HG03520 (cell line): ENCODE data around the gene SPTBN1.

Source experiments
- ATAC-seq: cut with Tn5 transposase; IDR thresholded peaks from one replicate; pipeline ENCODE4 v1.9.1; 2021; ENCODE audit warnings: mild to moderate bottlenecking, moderate library complexity; ENCODE audit not compliant: unreplicated experiment

SPTBN1 gene

DNA sequence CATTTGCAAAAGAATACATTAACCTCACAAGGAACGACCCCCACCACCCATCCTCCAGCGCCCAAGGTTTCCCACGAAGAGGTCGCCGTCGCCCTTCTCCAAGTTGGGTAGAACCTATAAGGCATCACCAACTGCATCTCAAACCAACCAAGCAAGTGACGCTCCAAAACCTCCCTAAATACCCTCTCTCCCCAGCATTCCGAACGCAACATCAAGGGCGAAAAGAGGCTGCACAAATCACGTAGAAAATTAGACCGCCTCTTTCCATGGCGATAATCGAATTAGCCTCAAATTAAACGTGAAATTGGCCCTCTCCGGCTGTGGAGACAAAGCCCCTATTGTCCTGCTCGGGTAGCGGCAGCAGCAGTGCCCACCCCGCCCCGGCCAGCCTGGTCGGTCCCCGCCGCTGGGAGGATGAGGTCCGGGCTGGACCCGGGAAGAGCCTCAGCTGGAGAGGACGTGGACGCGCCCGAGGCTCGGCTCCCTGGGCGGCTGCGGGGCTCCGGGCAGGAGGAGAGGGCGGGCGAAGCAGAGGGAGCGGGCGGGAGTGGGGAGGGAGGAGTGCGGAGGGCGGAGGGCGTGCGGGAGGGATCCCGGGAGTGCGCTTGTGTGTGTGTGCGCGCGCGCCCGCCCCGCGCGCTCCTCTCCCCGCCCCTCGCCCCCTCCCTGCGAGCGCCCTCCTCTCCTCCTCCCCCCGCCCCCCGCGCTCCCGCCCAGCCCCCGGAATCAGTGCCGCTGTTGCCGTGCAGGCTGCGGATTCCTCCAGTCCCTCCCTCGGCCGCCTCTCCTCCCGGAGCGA is at the start of gene SPTBN1:
Gene SPTBN1, plus strand, starts transcription at position 765 of the 799 bp plus-strand sequence. CDS start 70,092 bp downstream, outside the sequence.
- no peak for ATAC-seq

DNA sequence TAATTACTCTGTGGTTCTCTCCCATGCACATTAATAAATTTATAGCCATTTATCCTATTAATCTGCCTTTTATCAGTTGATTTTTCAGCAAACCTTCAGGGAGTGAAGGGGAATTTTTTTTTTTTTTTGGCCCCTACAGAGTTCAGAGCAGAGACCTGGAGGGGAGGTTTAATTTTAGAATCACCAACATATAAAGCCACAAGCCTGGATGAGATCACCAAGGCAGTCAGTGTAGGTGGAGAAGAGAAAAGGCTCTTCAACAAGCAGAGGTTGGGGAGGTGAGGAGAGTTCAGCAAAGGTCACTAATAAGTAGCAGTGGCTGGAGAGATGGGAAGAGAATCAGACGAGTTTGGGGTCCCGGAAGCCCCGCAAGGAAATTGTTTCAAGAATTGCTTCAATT is 48.4 kb upstream of the SPTBN1 start:
- ATAC-seq: no peak

DNA sequence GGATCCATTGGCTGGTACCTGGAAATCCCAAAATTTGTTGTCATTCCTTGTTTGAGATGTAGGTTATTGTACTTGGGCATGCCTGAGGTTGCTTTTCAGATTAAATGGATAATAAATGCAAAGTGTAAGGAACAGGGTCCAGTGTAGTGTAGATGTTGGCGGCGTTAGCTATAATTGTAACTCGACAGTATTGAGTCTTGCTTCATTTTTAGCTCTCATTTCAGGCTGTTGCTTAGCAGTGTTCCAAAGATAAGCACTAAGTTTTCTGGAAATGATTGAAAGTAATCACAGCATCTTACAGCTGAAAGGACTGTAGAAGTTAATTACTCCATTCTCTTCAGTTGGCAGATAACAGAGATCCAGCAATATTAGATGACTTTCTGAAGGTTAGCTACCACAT is 47.8 kb upstream of the SPTBN1 start:
- ATAC-seq: no peak

DNA sequence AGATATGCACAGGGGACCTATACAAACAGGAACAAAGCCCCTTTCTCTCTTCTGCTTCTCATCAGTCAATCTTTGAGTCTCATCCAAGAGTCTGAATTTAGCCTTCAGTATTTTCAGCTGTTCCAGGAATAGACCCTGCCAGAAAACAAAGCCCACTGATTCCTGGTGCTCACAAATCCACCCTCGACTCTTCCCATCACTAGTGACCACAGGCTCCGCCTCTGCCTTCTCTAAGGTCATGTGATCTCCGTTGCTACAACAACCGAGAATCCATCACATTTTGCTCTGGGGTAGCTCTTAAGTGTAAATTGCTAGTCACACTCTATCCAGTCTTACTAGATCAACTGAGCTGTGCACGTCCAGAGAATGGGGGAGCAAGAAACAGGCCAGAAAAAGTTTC is 46.4 kb upstream of the SPTBN1 start:
- no peak for ATAC-seq

DNA sequence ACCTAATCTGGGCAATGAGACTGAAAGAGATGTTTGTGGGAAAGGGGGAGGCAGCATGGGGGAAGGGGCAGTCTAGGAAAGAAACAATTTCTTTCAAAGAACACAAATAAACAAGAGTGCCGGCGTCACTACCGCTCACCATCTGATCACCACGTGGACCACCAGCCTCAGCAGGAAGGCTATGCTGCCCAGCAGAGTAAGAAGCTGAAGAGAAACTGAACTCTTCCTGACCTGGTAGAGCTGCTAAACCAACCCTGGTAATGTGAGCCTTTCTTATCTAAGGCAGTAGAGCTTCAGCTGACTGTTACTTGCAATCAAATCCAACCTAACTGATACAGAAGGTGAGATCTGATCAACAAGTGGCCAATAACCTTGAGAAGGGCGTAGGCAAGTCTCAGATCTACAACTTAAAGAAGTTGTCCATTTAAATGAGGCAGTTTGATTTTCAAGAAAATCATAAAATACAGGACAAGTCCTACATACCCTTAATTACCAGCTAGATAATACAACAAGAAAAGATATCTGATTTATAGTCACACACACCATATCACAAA is 44.2 kb upstream of the SPTBN1 start:
- ATAC-seq: no peak

DNA sequence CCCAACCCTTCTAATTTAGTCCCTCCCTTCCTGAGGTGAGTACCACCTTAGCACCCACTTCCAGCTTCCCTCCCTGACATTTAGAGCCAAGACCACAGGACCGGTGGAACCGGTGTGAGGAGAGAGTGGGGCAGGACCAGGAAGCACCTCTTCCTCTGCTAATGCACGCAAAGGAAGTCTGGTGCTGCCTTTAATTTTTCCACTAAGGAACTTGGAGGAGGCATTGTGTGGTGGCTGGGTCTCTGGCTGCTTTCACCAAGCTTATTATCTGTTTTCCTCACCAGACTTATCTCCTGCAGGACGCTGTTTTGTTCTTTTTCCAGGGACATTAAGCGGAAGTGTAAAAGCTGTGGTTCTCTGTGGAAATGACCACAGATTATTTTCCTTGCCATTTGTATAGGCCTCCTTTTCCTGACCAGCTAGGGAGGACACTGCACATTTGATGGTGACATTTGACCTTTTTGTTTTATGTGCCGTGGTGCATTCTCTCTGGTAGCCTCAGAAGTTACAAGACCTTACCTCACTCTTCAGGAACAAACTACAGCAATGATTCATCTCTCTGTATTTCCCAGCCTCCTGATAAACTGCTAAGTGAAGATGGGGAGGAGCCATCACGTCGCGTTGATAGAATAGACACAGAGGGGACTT is 39.8 kb upstream of the SPTBN1 start:
- ATAC-seq: no peak

DNA sequence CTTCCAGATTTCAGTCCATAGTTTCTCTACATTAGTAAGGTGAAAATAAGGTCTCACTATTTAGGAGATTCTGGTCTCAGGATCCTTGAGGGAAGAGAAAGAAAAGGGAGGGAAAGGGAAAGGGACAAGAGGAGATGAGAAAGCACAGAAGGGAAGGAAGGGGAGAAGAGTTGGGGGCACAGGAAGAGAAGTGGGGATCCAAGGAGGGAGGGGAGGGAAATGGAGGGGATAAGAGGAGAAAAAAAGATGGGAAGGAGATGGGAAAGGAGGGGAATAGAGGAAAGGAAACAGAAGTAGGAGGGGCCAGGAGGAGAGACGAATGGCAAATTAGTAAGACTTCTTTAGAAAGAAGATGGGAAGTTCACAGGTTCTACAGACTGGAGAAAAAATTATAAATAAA is 39.2 kb upstream of the SPTBN1 start:
- ATAC-seq: no peak

DNA sequence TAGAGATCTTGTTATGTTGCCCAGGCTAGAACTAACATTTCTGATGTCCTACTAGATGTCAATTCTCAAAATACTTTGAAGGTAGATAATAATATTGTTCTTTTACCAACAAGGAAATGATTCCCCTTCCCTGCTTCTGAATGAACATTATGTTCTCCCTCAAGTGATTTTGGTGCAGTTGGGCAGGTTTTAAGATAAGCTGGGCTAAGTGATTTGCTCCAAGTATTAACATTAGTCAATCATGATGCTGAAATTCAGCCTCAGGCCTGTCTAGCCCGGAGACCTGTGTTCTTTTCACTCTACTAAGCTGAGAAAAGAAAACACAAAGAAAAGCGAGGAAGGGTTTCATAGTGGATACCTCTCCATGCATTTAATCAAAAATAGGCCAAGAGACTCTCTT is 38.5 kb upstream of the SPTBN1 start:
- no peak for ATAC-seq

DNA sequence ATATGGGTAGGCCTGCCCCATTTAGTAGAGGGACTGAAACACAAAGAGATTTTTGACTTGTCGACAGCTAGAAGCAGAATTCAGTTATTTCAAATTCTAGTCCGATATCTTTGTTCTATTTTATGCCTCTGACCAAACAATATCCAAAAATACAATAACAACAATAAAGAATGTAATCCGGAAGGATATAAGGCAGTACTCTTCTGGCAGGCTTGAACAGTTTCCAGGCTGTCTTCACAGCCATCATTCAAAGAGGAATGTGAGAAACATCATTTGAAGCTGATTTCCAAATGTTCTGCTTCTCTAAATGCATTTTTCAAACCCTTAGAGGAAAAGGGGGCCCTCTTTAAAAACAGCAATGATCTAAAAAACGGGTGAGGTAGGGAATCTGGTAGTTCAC is 36.7 kb upstream of the SPTBN1 start:
- ATAC-seq: no peak

DNA sequence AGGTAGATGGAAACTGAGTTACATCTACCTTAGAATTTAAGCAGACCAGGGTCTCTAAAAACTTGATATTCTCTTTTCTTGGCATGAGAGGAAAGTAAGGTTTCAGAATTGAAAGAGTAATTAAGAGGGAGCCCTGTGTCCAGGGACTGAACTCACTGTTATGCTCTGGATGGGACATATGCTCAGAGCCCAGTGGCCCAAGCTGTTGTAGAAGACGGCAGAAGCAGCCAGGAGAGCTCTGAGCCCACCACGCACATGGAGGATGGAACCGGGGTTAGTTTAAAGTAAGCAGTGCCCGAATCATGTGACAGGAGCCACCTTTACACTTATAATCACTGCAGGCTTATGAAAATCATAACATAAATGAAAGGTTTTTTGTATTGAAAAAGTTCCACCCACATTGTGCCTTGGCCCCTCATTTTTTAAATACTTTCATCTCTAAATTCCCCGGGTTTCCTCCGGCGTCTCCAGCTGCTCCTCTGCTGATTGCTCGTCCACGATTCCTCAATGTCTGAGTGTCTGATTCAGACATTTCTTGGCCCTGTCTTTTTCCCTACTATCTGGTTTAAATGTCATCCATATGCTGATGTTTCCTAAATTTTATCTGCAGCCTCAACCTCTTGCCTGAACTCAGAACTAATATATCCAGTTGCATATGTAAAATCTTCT is 36.1 kb upstream of the SPTBN1 start:
- no peak for ATAC-seq

DNA sequence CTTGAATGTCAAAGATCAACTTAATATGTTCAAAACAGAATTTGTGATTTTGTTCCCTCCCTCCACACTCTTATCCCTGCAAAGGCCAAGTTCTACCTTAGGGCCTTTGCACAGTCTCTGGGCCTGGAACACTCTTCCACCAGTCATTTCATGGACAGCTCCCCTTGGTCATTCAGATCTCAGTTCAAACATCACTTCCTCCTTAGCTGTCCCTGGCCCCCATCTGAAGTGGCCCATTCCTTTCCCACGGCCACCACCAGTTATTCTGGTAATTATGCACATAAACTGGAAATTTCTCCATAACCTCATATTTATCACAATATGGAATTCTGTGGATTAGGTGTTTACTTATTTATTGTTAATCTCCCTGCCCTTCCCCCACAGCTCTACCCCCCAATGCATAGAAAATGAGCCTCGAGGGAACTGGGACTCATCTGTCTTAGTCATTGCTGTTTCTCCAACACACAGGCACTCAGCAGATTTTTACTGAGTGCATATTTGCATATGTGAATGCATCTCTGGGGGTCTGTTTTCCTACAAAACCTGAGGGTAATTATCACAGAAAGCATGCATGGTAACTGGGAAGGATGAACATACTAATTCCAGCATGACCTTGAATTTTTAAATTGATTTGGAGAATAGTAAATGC is 35.5 kb upstream of the SPTBN1 start:
- no peak for ATAC-seq

DNA sequence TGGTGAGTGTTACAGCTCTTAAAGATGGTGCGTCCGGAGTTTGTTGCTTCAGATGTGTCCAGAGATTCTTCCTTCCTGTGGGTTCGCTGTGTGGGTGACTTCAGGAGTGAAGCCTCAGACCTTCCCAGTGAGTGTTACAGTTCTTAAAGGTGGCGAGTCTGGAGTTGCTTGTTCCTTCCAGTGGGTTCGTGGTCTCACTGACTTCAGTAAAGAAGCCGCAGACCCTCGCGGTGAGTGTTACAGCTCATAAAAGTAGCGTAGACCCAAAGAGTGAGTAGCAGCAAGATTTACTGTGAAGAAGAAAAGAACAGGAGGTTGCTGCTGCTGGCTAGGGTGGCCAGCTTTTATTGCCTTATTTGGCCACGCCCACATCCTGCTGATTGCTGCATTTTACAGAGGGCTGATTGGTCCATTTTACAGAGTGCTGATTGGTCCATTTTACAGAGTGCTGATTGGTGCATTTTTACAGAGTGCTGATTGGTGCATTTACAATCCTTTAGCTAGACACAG is 34.0 kb upstream of the SPTBN1 start:
- no peak for ATAC-seq

DNA sequence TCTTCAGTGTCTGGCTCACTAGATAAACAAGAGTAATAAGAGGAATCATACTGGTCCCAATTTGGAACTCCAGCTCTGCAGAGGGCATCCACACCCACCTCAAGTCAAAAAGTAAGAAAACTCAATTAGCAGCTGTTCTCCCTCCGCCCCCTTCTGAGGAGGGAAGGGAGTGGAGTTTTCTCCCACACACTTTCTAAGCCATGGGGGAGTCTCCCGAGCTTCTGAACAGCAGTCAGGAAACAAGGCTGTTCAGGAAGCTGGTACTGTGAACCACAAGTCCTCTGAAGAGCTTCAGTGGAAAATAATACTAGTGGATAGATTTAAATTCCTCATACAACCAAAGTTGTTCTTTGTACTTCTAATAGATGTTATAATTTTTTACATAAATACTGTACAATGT is 32.9 kb upstream of the SPTBN1 start:
- ATAC-seq: no peak

DNA sequence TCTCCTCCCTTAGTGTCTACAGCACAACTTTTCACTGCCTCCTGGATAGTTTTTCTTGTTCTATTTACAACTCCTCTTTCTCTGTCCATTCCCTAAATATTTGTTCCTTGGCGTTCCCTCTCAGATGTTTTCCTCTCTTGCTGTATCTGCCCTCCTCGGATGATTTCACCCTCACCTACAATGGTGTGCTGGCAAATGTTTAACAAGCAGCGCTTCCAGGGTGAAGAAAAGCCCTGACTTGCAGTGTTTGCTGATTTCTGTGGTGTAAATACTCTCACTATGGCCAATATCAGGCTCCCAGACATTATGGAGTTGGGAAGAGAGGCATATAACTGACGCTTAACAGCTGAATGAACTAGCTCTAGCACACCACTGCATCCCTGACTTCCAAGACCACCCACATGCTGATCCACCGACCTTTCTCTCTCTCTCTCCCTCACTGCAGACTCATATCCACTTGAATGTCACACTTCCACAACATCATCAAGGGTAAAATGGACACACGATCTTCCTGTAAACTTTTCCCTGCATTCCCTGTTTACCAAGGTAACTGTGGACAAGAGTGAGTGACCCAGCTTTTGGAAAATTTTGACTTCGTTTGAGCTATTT is 31.5 kb upstream of the SPTBN1 start:
- ATAC-seq: no peak

DNA sequence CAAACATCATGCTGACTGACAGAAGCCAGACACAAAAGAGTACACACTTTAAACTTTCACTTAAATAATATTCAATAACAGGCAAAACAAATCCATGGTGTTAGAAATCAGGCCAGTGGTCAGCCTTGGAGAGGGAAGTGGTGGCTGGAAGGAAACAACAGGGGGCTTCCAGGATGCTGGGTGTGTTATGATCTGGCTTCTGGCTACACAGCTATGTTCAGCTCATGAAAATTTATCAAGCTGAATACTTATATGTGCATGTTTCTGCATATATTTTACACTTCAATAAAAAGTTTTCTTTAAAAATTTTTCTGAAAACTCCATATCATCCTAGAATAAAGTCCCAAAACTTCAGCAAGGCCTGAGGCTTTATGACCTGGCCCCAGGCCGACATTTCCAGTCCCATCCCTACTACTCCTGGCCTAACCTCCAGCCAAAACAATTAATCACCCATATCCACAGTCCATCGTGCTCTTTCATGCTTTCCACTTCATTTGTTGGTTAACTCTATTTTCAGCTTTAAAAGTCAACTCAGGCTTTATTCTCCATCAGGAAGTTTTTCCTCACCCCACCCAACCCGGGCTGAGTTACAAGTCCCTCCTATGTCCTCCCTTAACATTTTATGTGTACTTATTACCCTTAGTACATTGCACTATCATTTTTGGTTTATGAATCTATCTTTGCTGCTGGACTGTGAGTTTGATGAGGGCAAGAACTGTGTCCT is 27.9 kb upstream of the SPTBN1 start:
- ATAC-seq: no peak

DNA sequence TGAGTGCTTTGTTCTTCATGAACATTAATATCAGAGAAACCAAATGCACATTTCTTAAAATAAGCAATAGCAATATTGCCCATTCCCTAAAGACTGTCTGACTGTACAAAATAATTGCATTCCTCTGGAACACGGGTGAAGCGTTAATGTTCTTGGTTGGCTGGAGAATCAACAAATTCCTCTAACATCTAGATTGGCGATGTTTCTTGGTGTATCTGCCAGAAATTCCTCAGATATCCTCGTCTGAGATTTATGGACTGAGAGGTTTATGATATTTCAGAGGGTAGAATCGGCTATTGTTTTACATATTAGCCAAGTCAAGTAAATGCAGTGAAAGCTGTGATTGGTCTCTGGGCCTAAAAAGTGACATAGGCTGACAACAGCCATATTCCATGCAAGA is 27.1 kb upstream of the SPTBN1 start:
- ATAC-seq: no peak

DNA sequence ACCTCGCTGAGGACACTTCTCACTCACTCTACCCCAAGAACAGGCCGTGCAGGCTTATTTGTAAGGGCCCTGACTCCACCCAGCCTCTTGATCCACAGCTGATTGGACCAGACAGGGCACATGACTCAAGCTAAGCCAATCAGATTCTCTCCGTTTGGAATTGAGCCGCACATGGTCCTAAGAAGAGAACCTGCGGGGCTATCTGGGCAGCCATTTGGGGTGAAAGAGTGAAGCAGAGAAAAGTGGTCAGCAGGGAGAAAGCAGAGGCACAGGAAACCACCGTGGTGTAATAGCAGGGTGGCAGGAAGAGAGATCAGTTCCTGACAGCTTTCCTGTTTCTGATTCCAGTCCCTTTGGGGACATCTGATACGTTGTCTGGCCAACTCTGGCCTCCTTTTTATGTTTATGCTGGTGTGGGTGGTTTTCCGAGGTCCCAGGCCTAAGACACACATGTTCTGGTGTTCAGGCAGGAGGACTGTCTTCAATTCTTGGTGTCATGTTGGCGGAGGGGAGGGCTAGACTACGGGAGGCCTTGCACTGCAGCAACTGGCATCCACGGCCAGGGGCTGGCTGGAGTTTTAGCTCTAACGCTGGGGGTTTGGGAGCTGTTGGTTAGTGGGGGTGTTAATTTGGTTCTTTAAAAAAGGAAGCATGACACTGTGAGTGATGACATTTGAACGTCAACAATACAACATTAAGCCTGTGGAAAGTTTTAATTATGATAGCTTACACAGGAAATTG is 26.1 kb upstream of the SPTBN1 start:
- no peak for ATAC-seq

DNA sequence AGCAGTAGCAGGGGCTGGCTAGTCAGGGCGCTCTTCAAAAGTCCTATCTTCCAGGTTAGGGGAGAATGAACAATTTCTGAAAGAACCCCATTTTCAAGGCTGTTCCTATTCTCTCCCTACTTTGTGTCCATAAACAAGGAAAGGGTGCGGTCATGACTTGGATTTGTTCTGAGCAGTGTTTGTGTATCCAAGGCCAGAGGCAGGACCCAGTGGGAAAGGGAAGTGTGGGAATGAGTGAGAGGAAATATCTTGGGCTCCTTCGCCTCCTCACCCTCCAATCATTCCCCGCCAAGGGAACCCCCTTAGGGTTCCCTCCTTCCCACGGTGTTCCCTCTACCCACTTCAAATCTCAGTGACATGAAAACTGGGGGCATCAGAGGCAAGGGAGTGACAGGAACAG is 25.5 kb upstream of the SPTBN1 start:
- ATAC-seq: no peak
